NCI-H2227 treated with DMSO at 0.1 percent for 48 hours (cell line): ENCODE measurements around the gene CDH24.

Experiments
- DNase-seq: peaks from one replicate; lab custom pipeline; 2025; lab: John Stamatoyannopoulos, UW

Gene CDH24

GRCh38 chr14:23060536-23061260 lies 3.4 kb upstream of the CDH24 start:
- no peak for DNase-seq

GRCh38 chr14:23058654-23059504 lies 1.6 kb upstream of the CDH24 start:
- DNase-seq, result no peak

- no peak for DNase-seq
Observed at GRCh38 chr14:23057757-23058653, 685 bp upstream of the CDH24 start.

- no peak for DNase-seq
Observed at GRCh38 chr14:23056145-23056955, 970 bp downstream of the CDH24 start.

GRCh38 chr14:23055621-23056144 lies 1.6 kb downstream of the CDH24 start:
- no peak for DNase-seq

- DNase-seq, result no peak
Observed at GRCh38 chr14:23055147-23055550, 2.2 kb downstream of the CDH24 start.

GRCh38 chr14:23054000-23054811 lies 3.1 kb downstream of the CDH24 start:
- no peak for DNase-seq

- DNase-seq, result no peak
Observed at GRCh38 chr14:23053426-23053825, 3.9 kb downstream of the CDH24 start.

- no peak for DNase-seq
Observed at GRCh38 chr14:23052671-23053070, 4.6 kb downstream of the CDH24 start.

GRCh38 chr14:23052182-23052623 lies 5.1 kb downstream of the CDH24 start:
- DNase-seq, result no peak

- DNase-seq, result no peak
Observed at GRCh38 chr14:23051141-23052057, 5.9 kb downstream of the CDH24 start.

GRCh38 chr14:23049011-23049410 lies 8.3 kb downstream of the CDH24 start:
- no peak for DNase-seq

- no peak for DNase-seq
Observed at GRCh38 chr14:23047751-23048693, 9.3 kb downstream of the CDH24 start.

- DNase-seq, result no peak
Observed at GRCh38 chr14:23047034-23047634, 10.2 kb downstream of the CDH24 start.

- no peak for DNase-seq
Observed at GRCh38 chr14:23045419-23046357, 11.6 kb downstream of the CDH24 start.

- DNase-seq, result no peak
Observed at GRCh38 chr14:23044840-23045239, 12.5 kb downstream of the CDH24 start.
